Neural progenitor cell (in vitro differentiated cells): ENCODE measurements around the gene RBM33.

Experiments used
- EZH2 ChIP-seq: fragments of 200-600 bp; sonication (generic); IDR thresholded peaks from 2 replicates; pipeline ENCODE4 v1.6.1; 2017; ENCODE audit warnings: antibody characterized with exemption, mild to moderate bottlenecking, moderate library complexity
- TF ChIP-seq, protein P1 (sequence below): fragments of 200-600 bp; sonication (generic); IDR thresholded peaks from 2 replicates; pipeline ENCODE4 v1.5.1; 2017; ENCODE audit warnings: antibody characterized with exemption, mild to moderate bottlenecking

DNA sequence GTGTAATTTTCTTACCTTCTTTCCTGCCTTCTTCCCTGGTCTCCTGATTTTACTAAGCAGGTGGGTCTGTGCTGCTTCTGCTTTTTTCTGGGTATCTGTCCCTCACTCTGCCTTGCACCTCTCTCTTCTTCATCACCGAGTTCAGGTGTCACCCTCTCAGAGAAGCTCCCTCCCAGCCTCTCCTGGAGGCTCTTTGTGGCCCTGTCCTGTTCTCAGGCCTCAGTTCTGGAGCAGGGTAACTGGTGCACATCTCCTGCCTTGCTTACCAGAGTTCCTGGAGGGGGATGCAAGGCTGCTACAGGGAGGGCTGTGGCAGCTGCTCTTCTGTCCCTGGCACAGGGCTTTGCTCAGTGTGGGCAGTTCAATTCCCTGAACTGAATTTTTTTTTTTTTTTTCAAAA is 66.1 kb downstream of the RBM33 start:
- TF ChIP-seq, protein P1, sequence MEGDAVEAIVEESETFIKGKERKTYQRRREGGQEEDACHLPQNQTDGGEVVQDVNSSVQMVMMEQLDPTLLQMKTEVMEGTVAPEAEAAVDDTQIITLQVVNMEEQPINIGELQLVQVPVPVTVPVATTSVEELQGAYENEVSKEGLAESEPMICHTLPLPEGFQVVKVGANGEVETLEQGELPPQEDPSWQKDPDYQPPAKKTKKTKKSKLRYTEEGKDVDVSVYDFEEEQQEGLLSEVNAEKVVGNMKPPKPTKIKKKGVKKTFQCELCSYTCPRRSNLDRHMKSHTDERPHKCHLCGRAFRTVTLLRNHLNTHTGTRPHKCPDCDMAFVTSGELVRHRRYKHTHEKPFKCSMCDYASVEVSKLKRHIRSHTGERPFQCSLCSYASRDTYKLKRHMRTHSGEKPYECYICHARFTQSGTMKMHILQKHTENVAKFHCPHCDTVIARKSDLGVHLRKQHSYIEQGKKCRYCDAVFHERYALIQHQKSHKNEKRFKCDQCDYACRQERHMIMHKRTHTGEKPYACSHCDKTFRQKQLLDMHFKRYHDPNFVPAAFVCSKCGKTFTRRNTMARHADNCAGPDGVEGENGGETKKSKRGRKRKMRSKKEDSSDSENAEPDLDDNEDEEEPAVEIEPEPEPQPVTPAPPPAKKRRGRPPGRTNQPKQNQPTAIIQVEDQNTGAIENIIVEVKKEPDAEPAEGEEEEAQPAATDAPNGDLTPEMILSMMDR: no peak
- no peak for TF ChIP-seq EZH2
